ENCODE measurements around the gene OR10G4. TPM values are rescaled to one million over a fixed set of nuclear protein-coding genes. Genes with fewer than 3 reads are reported as not detected.
"Not testable (repeated sequence)": the region's sequence is repeated elsewhere in the genome, so short reads cannot be mapped to it uniquely, and the experiment has no call there.

The OR10G4 gene
- total RNA-seq (2014; rRNA removed; shearing (Covaris generic)) = not detected in 2 replicates

GRCh38 chr11:124012697-124013096 lies at the start of gene OR10G4:
Gene OR10G4, plus strand, starts transcription at chr11:124012997. Its CDS starts 2,578 bp downstream, at chr11:124015575.
- DNase-seq (ENCODE audit: low read depth) = no peak

GRCh38 chr11:123973816-123974215 lies 39.0 kb upstream of the OR10G4 start:
- peak; percentile 44 for DNase-seq (ENCODE audit: low read depth)

GRCh38 chr11:123976770-123977560 lies 35.8 kb upstream of the OR10G4 start:
- no peak for DNase-seq (ENCODE audit: low read depth)

GRCh38 chr11:123977731-123978347 lies 35.0 kb upstream of the OR10G4 start, which contains the start of gene OR10S1:
Gene OR10S1, minus strand, starts transcription at chr11:123977781. Its CDS starts 117 bp downstream, at chr11:123977664.
- no peak for DNase-seq (ENCODE audit: low read depth)

- no peak for DNase-seq (ENCODE audit: low read depth)
Measured at GRCh38 chr11:123979311-123979710, 33.5 kb upstream of the OR10G4 start.

GRCh38 chr11:123995119-123995518 lies 17.7 kb upstream of the OR10G4 start, which contains the start of gene OR10G6:
Gene OR10G6, minus strand, starts transcription at chr11:123995161. Its CDS starts 0 bp downstream, at chr11:123995161.
- DNase-seq (ENCODE audit: low read depth) = no peak

GRCh38 chr11:124015837-124016236 lies 3.0 kb downstream of the OR10G4 start:
- DNase-seq (ENCODE audit: low read depth) = not testable (repeated sequence)

GRCh38 chr11:124026498-124026897 lies 13.7 kb downstream of the OR10G4 start, which contains the start of gene OR10G8:
Gene OR10G8, plus strand, starts transcription at chr11:124026798. Its CDS starts 2,825 bp downstream, at chr11:124029623.
- DNase-seq (ENCODE audit: low read depth) = no peak

- DNase-seq (ENCODE audit: low read depth) = no peak
Measured at GRCh38 chr11:124036666-124037065, 23.9 kb downstream of the OR10G4 start.

- DNase-seq (ENCODE audit: low read depth) = no peak
Measured at GRCh38 chr11:124039557-124039956, 26.8 kb downstream of the OR10G4 start.

GRCh38 chr11:124041254-124041653 lies 28.5 kb downstream of the OR10G4 start, which contains the start of gene OR10G7:
Gene OR10G7, minus strand, starts transcription at chr11:124041325. Its CDS starts 2,324 bp downstream, at chr11:124039001.
- DNase-seq (ENCODE audit: low read depth) = no peak

GRCh38 chr11:124043420-124043819 lies 30.6 kb downstream of the OR10G4 start:
- DNase-seq (ENCODE audit: low read depth) = no peak

GRCh38 chr11:124050748-124051147 lies 38.0 kb downstream of the OR10G4 start:
- DNase-seq (ENCODE audit: low read depth) = no peak

- no peak for DNase-seq (ENCODE audit: low read depth)
Measured at GRCh38 chr11:124052966-124053365, 40.2 kb downstream of the OR10G4 start.

Other genes starting within 250 kb of the OR10G4 start
- gene OR6M1, start 206.6 kb upstream of the OR10G4 start, total RNA-seq (2014; rRNA removed; shearing (Covaris generic)) = not detected in 2 replicates
- not detected in 2 replicates for gene TMEM225, start 127.3 kb upstream of the OR10G4 start, total RNA-seq (2014; rRNA removed; shearing (Covaris generic))
- not detected in 2 replicates for gene OR8D4, start 110.8 kb upstream of the OR10G4 start, total RNA-seq (2014; rRNA removed; shearing (Covaris generic))
- not detected in 2 replicates for gene OR4D5, start 73.4 kb upstream of the OR10G4 start, total RNA-seq (2014; rRNA removed; shearing (Covaris generic))
- gene OR6T1, start 69.2 kb upstream of the OR10G4 start, total RNA-seq (2014; rRNA removed; shearing (Covaris generic)) = not detected in 2 replicates
- gene OR10S1, start 35.2 kb upstream of the OR10G4 start, total RNA-seq (2014; rRNA removed; shearing (Covaris generic)) = not detected in 2 replicates
- gene OR10G6, start 17.8 kb upstream of the OR10G4 start, total RNA-seq (2014; rRNA removed; shearing (Covaris generic)) = not detected in 2 replicates
- gene OR10G9, start 10.0 kb downstream of the OR10G4 start, total RNA-seq (2014; rRNA removed; shearing (Covaris generic)) = not detected in 2 replicates
- not detected in 2 replicates for gene OR10G8, start 13.8 kb downstream of the OR10G4 start, total RNA-seq (2014; rRNA removed; shearing (Covaris generic))
- gene OR10G7, start 28.3 kb downstream of the OR10G4 start, total RNA-seq (2014; rRNA removed; shearing (Covaris generic)) = not detected in 2 replicates
- 7.5 and 10.5 TPM in 2 replicates for gene VWA5A, start 102.5 kb downstream of the OR10G4 start, total RNA-seq (2014; rRNA removed; shearing (Covaris generic))
- gene OR10D3, start 170.3 kb downstream of the OR10G4 start, total RNA-seq (2014; rRNA removed; shearing (Covaris generic)) = not detected in 2 replicates
- not detected in 2 replicates for gene OR8G1, start 228.1 kb downstream of the OR10G4 start, total RNA-seq (2014; rRNA removed; shearing (Covaris generic))
- not detected in 2 replicates for gene OR8G5, start 243.4 kb downstream of the OR10G4 start, total RNA-seq (2014; rRNA removed; shearing (Covaris generic))